ENCODE data around the gene HDAC9.
"Not testable (repeated sequence)": the region's sequence is repeated elsewhere in the genome, so short reads cannot be mapped to it uniquely, and the experiment has no call there.

The HDAC9 gene

DNA sequence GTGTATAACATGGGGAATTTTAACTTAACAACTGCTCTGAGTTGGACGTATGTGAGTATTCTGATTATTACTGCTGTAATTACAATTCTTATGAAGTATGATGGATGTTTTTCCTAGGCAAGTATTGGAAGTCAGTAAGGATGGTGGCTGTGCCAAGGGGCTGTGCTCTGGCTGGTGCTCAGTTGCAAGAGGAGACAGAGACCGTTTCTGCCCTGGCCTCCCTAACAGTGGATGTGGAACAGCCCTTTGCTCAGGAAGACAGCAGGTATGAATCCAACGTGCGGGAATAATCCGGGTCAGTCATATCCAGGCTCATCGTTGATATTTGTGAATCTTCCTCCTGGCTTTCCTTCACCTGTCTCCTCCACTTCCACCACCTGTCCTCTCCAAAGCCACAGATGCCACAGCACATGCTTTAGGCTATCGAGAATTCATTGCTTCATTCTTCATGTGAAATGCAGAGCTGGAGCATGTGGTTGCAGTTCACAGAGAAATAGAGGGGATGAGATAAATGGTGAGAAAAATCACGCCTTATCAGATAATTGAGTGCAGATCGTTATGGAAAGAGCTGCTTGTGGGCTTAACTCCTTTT, 480.2 kb downstream of the HDAC9 start:
- DNase-seq (ENCODE audit: low read depth): no peak

DNA sequence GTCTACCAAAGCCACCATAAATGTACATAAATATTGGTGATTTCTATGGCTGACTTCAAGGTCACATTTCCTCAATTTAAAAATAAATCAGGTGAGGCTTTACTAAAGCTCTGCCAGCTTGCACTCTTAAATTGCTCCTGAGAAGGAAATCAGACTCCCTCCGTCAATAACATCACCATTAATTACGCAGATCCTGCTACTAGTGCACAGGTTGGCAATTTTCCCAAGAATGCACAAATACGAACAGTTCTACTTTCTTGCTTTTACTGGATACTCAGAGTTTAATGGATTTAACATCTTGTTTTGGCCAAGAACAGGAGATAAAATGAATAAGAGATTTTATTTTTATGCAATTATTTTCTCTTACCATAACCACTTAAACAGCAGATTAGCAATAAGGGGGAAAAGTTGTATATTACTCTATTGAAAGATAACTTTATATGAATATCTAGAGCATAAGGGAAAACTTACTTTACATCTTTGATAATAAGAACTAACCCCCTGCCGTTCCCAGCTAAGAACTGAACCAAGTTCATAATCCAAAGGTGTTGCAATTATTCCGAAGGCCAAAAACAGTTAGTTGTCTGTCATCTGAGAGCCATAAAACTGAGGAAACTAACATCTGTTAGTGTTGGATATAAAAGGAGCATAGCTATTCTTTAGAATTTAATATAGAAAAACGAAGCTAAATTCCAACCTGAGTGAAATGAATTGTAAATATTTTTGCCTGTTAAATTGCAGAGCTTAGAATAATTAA, 481.3 kb downstream of the HDAC9 start:
- no peak for DNase-seq (ENCODE audit: low read depth)

DNA sequence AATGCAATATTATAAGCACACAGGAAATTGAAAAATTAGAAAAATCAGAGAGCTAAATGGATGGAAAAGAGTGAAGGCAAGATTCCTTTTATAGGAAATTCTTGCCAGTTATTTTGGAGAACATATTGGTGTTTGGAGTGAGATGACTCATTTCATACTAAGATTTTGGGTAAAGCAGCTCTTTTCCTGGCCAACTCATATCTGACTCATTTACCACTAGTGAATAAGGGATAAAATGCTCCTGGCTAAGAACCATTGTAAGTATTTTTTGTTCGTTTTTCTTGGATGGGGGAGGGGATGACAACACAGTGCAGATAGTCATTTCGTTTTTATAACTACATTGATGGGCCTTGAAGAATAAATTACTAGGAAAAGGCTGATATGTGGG, 482.6 kb downstream of the HDAC9 start:
- DNase-seq (ENCODE audit: low read depth): no peak

DNA sequence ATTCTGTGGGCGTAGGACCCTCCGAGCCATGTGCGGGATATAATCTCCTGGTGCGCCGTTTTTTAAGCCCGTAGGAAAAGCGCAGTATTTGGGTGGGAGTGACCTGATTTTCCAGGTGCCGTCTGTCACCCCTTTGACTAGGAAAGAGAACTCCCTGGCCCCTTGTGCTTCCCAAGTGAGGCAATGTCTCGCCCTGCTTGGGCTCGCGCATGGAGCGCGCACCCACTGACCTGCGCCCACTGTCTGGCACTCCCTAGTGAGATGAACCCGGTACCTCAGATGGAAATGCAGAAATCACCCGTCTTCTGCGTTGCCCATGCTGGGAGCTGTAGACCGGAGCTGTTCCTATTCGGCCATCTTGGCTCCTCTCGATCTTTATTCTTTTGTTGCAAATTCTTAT, 495.2 kb downstream of the HDAC9 start:
- DNase-seq (ENCODE audit: low read depth): not testable (repeated sequence)

DNA sequence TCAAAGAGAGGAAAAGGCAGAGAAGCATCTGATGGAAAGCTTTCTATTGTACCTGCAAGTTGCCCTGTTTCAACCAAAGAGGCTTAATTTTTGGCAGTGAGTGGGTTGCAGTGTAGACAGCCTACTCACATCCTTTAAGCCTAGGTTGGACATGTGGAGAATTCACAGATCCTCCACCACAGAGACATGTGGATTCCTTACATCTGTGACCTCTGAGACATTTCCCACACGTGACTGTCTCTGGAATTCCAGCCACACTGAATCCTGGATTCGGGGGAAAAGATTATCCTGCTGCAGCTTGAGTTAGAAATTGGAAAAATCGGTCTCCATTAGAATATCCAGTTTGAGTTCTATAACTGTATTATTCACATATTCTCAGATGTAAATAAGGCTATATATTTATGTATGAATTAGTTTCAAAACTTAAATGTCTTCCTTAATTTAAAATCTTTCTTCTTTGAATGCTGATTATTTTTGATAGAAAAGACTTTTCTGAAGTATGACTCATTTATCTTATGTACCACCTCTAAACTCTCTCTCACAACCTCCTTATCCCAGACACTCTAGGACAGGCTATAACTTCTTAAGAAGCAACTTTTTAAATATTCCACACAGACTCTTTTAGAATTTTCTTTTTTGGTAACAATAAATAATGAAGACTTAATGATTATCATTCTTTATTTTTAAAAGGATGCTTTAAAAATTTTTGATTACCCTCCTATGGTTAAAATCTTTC, 498.6 kb downstream of the HDAC9 start:
- DNase-seq (ENCODE audit: low read depth): no peak

DNA sequence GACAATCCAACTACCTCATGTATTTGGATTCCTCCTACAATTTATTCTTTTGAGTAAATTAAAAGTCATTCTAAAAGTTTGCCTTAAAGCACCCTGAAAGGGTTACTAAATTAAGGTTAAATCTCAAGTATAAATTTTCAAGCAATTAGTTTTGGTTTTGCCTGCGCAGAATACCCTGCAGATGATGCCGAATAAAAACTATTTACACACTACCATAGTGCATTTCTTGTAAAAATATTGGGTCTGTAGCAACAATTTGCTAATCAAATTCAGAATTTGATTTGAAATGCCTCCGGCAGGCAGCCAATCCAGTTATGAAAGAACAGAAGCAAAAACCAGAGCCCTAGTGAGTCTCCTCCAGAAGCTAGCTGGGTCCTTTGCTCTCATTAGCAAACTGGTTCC, 499.7 kb downstream of the HDAC9 start:
- DNase-seq (ENCODE audit: low read depth): no peak

DNA sequence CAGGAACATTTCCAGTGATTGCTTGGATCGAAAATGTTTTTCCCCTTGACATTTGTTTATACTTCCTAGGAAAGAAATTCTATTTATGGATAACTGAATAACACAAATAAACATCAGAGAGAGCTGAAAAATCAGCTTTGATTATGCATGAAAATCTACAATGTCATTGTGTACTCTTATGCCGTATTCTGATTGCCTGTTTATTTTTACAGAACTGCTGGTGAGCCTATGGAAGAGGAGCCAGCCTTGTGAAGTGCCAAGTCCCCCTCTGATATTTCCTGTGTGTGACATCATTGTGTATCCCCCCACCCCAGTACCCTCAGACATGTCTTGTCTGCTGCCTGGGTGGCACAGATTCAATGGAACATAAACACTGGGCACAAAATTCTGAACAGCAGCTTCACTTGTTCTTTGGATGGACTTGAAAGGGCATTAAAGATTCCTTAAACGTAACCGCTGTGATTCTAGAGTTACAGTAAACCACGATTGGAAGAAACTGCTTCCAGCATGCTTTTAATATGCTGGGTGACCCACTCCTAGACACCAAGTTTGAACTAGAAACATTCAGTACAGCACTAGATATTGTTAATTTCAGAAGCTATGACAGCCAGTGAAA, 500.4 kb downstream of the HDAC9 start:
- DNase-seq (ENCODE audit: low read depth): no peak

DNA sequence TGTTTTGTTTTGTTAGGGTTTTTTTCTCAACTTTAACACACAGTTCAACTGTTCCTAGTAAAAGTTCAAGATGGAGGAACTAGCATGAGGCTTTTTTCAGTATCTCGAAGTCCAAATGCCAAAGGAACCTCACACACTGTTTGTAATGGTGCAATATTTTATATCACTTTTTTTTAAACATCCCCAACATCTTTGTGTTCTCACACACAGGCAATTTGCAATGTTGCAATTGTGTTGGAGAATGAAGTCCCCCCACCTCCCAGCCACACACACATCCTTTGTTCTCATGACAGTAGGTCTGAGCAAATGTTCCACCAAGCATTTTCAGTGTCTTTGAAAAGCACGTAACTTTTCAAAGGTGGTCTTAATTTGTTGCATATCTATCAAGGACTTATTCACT, 501.0 kb downstream of the HDAC9 start:
- no peak for DNase-seq (ENCODE audit: low read depth)

DNA sequence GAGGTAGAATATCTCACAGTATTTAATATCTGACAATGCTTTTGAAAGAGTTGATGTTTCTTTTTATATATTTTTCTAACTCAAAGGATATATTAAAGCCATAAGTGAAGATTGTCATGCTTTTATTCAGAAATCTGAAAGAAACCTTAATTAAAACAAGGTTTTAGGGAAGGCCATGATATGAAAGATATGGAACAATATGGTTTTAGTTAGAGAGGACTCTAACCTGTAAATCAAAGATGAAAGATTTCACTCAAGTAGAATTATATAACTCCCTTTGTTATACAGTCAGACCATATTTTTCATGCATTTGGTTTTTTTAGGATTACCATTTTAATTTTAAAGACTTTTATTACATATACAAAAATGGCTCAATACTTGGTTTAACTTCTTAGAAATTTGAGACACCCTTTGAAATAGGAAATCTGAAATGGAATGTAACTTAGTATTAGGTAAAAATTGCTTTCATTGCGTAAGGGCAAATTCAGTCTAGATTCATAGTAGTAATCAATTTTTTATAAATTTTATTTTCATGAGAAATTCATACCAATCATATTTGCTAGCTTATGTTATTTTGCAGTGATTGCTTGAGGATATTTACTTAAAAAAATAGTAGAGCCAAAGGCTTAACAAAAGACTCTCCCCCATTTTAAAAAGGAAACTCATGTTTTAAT, 502.1 kb downstream of the HDAC9 start:
- DNase-seq (ENCODE audit: low read depth): no peak

DNA sequence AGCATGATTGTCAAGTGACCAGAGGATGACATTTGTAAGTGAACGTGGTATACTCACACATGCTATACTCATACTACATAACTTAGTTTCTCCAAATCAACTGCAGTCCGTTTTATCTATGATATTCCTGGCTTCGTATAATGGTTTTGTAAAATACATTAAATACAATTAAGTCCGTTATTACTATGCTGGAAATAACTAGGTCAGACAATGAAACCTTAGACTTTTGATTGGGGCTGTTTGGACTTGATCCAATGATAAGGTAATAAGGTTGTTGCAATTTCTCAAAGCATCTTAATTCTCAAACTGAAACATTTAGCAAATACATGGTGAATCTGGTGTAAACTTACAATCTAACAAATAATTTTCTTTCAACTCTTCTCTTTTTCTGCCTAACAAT, 504.9 kb downstream of the HDAC9 start:
- DNase-seq (ENCODE audit: low read depth): no peak

DNA sequence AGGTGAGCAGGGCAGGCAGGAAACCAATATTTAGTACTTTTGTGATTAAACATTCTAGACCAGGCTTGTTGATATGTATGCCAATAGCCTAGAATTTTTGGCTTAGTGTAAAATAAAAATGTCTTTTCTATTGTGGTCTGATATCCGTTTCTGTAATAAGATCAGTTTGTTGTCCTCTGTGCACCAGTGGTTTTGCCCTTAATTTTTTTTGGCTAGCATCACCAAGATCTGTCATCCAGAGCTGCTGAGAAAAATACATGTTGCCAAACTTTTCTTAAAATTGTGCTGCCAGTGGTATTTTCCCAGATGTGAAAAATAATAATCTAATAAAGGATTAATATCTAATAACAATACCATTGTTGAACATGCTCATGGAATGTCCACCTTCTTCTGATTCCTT, 506.3 kb downstream of the HDAC9 start:
- DNase-seq (ENCODE audit: low read depth): no peak

DNA sequence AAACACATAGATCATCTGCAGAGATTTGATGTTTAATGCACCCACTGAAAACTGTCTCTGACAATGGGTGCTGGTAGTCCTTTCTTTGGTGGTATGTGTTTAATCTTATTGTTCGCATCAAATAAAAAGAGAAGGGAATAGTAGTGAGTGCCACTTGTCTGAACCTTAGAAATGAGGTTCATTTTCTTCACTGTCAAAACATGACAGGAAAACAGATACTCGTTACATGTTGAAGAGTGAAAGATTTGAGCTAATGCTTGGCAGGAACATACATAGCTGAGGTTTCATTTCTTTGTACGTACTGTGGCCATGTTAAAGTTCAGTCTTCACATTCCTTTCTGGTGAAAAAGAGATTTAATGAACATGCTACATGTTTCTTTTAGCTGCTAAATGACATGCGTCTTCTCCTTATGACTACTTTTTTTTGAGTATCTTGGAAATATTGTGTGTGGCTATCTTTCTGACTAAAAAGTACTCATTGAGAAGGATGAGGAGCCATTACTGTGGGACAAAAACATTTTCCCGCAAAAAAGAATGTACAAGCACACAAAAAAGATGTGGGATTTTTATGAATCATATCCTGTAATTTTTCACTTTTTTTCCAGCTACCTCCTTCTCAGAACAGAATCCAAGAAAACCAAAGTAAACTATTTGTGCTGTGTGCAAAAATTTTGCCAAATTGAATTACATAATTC, 513.8 kb downstream of the HDAC9 start:
- no peak for DNase-seq (ENCODE audit: low read depth)

DNA sequence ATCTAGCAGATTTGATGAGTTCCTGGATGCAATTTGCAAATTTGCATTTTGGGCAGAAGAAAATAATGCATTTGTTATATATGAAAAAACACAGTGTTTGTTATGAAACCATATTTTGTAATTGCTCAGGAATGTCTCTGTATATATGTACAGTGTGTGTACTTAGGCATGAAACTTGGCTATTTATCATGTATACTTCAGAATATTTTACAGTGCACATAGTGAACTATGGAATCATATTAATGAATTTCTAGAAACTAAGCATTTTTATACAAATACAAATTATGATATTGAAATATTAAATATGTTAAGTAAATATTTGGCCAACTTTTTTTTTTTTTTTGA, 514.4 kb downstream of the HDAC9 start:
- DNase-seq (ENCODE audit: low read depth): no peak

DNA sequence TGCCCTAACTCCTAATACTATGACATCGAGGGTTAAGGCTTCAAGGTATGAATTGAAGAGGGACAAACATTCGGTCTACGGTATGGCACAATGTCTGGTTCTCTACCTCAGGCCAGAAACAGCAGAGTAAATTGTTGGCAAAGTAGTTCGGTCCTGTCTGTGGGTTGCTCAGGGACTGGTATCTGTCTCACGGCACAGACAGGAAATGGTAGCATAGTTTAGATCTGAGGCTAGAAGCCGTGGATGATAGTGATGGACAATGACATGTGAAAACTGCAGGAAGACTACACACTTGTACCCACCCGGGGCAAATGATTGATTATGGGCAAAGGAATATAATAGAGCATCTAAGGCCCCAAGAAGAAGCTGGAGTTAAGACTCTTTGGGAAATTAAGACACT, 515.7 kb downstream of the HDAC9 start:
- DNase-seq (ENCODE audit: low read depth): no peak

DNA sequence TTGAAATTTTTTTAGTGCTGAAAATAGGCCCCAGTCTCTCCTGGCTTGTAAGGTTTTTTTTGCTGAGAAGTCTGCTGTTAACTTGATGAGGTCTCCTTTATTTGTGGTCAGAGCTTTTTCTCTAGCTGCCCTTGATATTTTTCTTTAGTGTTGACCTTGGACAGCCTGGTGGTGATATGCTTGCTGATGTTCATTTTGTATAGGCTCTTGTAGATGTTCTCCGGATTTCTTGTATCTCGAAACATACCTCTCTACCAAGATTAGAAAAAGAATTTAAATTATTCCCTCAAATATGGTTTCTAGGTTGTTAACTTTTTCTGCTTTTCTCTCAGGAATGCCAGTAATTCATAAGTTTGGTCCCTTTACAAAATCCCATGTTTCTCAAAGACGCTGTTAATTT, 519.5 kb downstream of the HDAC9 start:
- no peak for DNase-seq (ENCODE audit: low read depth)

DNA sequence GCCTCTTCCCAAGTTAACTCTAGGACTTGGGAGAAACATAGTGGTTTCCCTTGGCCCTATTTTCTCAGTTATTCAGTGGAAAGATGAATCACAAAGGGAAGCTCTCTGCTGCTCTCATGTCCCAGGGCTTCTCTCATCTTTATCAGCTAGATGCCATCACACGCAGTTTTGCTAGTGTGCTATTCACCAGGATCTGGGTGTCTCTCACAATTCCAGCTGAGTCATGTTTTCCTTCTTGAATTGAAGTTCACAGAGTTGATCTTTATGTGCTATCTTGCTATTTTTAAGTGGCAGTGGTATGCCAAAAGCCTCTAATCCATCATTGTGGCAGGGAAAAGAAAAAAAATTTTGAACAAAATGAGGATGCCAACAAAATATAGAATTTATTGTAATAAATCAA, 520.6 kb downstream of the HDAC9 start:
- no peak for DNase-seq (ENCODE audit: low read depth)

DNA sequence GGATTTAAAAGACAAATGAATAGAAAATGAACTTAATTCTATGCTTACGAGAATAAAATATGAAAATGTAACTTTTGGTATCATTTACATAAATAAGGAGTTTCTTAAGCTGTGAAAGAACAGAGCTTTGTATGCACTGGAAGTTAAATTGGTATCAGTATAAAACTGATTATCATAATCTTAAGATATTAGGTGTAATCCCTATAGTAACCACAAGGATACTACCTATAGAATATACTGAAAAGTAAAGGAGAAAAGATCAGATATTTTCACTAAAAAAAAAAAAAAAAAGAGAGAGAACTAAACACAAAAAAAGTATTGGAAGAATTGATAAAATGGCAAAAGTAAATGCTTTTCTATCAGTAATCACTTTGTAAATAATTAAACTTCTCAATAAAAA, 521.8 kb downstream of the HDAC9 start:
- no peak for DNase-seq (ENCODE audit: low read depth)

DNA sequence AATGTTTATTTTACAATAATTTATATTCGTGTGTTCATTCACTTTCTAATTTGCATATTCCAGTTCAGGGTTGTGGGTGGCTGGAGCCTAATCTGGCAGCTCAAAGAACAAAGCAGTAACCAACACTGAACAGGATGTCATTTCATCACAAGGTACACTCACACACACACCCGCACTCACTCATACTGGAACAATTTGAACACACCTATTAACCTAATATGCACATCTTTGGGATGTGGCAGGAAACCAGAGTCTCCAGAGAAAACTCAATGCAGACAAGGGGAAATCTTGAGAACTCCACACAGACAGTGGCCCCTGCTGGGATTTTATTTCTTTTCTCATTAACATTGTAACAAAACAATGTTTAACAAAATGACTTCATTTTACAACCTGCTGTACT, 524.5 kb downstream of the HDAC9 start:
- DNase-seq (ENCODE audit: low read depth): no peak

DNA sequence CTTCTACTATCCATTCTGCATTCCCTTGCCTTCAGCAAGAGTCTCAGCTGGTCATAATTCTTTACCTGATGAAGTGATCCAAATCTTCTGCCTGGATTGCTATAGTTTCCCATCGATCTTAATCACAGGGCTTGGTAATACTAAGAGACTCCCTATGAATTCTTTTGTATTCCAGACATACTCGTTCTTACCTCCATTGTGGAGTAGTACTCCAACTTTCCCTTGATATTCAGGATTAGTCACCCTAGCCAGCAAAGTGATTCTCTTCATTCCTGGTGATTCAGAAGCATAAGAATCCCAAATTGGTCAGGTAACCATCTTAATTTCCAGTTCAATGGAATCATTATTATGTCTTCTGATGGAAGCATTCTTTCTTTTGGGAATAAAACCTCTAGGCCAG, 525.2 kb downstream of the HDAC9 start:
- DNase-seq (ENCODE audit: low read depth): no peak

DNA sequence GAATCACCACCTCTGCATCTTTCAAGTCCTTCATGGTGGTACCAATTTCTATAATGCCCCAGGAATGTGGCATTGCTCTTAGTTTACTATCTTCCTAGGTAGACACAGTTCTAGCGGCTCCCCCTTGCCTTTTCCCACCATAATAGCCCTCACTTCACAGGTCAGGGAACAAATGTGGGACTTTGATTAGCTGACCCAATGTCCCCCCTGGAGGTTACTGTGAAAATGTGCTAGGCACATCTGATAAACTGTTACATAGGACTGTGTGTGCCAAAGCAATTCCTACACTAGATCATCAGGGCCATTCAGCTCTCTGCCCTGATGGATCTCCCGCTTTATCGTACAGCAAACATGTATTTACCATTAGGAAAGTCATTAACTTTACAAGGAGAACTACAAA, 527.9 kb downstream of the HDAC9 start:
- DNase-seq (ENCODE audit: low read depth): no peak

DNA sequence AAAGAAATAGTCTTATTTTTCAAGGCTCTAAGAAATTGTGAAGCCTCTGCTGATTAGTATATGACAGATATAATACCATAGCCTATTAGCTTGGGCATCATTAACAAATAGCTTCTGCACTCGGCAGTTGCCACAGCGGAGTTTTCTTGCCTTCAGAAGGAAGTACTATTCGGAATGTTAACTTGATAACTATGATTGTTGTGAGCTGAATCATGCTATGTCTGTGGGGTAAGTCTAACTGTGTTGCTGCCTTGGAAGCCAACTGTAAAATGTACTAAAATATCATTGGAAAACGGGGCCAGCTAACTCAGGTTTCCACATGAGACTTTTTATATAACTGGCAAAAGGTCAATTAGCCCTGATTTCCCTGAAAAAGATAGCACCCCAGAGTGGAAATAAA, 528.7 kb downstream of the HDAC9 start:
- DNase-seq (ENCODE audit: low read depth): no peak

DNA sequence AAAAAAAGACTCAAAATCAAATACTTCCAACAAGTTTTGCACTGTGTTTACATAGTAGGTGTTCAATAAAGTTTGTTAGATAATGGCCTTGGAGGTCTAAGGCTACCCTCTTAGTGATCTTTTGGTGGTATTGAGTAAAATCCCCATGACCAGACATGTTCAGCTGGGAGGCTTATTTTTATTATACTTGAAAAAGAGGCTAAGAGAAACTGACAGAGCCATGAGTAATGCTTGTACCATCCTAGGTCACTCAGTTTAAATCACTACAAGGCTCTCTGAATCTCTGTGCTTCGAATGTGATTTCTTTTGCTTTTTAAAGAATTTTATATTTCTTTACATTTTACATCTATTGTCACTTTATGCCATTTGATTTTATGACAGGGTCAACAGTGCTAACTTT, 531.3 kb downstream of the HDAC9 start:
- DNase-seq (ENCODE audit: low read depth): no peak
